CD14-positive monocyte (primary cell): Measurements from ENCODE around the gene APCDD1. TPM values are rescaled to one million over a fixed set of nuclear protein-coding genes. Genes with fewer than 3 reads are reported as not detected.

ENCODE experiments used
- DNase-seq, 3 donors: peaks; one replicate each; pipeline ENCODE4 v3.0.0-alpha.2; 2011 to 2022
- H2AFZ ChIP-seq: 2 replicates; pipeline ENCODE4 v1.6.0; 2012; ENCODE audit warnings: mild to moderate bottlenecking, low read depth, low read length, inconsistent platforms; ENCODE audit not compliant: insufficient read depth, poor library complexity, severe bottlenecking
- H3K27ac ChIP-seq, 2 donors: 1 replicate in 1 of 2; 2 replicates in 1 of 2; pipeline ENCODE4 v1.5.1; 2012 to 2013; ENCODE audit warnings: low read length in 2 of 2, control low read depth in 1 of 2, inconsistent platforms in 1 of 2, low read depth in 1 of 2, mild to moderate bottlenecking in 1 of 2
- H3K27me3 ChIP-seq, 2 donors: one replicate each; pipeline versions ENCODE4 v1.6.0 to v1.6.1; 2011 to 2013; ENCODE audit warnings: low read length in 2 of 2; ENCODE audit not compliant: control insufficient read depth in 2 of 2, insufficient read depth in 2 of 2
- H3K36me3 ChIP-seq, 2 donors: replicated peaks in 1 of 2; 1 replicate in 1 of 2; 2 replicates in 1 of 2; pipeline versions ENCODE4 v1.5.1 to v1.6.1; 2012 to 2013; ENCODE audit warnings: low read length in 2 of 2, control low read depth in 1 of 2, inconsistent platforms in 1 of 2, mild to moderate bottlenecking in 1 of 2; ENCODE audit not compliant: insufficient read depth in 2 of 2, control insufficient read depth in 1 of 2
- H3K4me1 ChIP-seq, 2 donors: 1 replicate in 1 of 2; 2 replicates in 1 of 2; pipeline versions ENCODE4 v1.5.1 to v1.6.1; 2012 to 2013; ENCODE audit warnings: low read length in 2 of 2, control low read depth in 1 of 2, inconsistent platforms in 1 of 2, mild to moderate bottlenecking in 1 of 2, moderate library complexity in 1 of 2; ENCODE audit not compliant: insufficient read depth in 2 of 2, control insufficient read depth in 1 of 2
- H3K4me2 ChIP-seq: replicated peaks from 2 replicates; pipeline ENCODE3; 2012; ENCODE audit warnings: low read length, moderate library complexity, mild to moderate bottlenecking; ENCODE audit not compliant: poor library complexity, severe bottlenecking; ENCODE audit errors: extremely low read depth
- H3K4me3 ChIP-seq, 3 experiments: fragments of 200-600 bp in 1 of 3; sonication (generic) in 1 of 3; replicated peaks in 1 of 3; 1 replicate in 2 of 3; 2 replicates in 1 of 3; pipeline ENCODE4 v1.5.1; 2011 to 2013; ENCODE audit warnings: low read length in 3 of 3, mild to moderate bottlenecking in 3 of 3, control low read depth in 2 of 3, low read depth in 2 of 3, inconsistent platforms in 1 of 3, moderate library complexity in 1 of 3
- H3K79me2 ChIP-seq: 2 replicates; pipeline ENCODE4 v1.6.0; 2012; ENCODE audit warnings: mild to moderate bottlenecking, control low read depth, inconsistent platforms, low read length, moderate library complexity; ENCODE audit not compliant: insufficient read depth
- H3K9ac ChIP-seq: 2 replicates; pipeline ENCODE4 v1.6.0; 2017; ENCODE audit warnings: low read length, mild to moderate bottlenecking; ENCODE audit not compliant: insufficient read depth, poor library complexity, severe bottlenecking
- H3K9me3 ChIP-seq, 2 donors: replicated peaks in 1 of 2; 1 replicate in 1 of 2; 2 replicates in 1 of 2; pipeline versions ENCODE4 v1.5.1 to v1.6.1; 2012 to 2013; ENCODE audit warnings: low read length in 2 of 2, control low read depth in 1 of 2; ENCODE audit not compliant: control insufficient read depth in 1 of 2, insufficient read depth in 1 of 2
- H4K20me1 ChIP-seq: 2 replicates; pipeline ENCODE4 v1.6.0; 2012; ENCODE audit warnings: mild to moderate bottlenecking, low read length, control low read depth, moderate library complexity; ENCODE audit not compliant: insufficient read depth
- H3K27ac Mint-ChIP-seq, 7 donors: one replicate each; pipeline ENCODE4 v1.8.0; 2020; ENCODE audit warnings: mild to moderate bottlenecking in 7 of 7, mixed read lengths in 7 of 7, moderate library complexity in 6 of 7, inconsistent platforms in 2 of 7
- H3K27me3 Mint-ChIP-seq, 3 donors: one replicate each; pipeline ENCODE4 v1.8.0; 2021 to 2022; ENCODE audit warnings: low read depth in 3 of 3, mild to moderate bottlenecking in 3 of 3, mixed read lengths in 3 of 3, moderate library complexity in 3 of 3, inconsistent platforms in 1 of 3
- H3K36me3 Mint-ChIP-seq, 2 donors: one replicate each; pipeline ENCODE4 v1.8.0; 2020; ENCODE audit warnings: mixed read lengths in 2 of 2, inconsistent platforms in 1 of 2, mild to moderate bottlenecking in 1 of 2
- H3K4me1 Mint-ChIP-seq: one replicate; pipeline ENCODE4 v1.8.0; 2020; ENCODE audit warnings: mild to moderate bottlenecking, mixed read lengths
- H3K4me3 Mint-ChIP-seq, 2 donors: one replicate each; pipeline ENCODE4 v1.8.0; 2020; ENCODE audit warnings: mild to moderate bottlenecking in 2 of 2, mixed read lengths in 2 of 2, moderate library complexity in 1 of 2
- H3K9me3 Mint-ChIP-seq, 7 donors: one replicate each; pipeline ENCODE4 v1.8.0; 2020 to 2022; ENCODE audit warnings: mixed read lengths in 7 of 7, mild to moderate bottlenecking in 6 of 7, moderate library complexity in 6 of 7, inconsistent platforms in 2 of 7
- WGBS: methylation state at CpG from one replicate; pipeline ENCODE4 v1.1.5; 2013; ENCODE audit warnings: missing lambda C conversion rate; ENCODE audit not compliant: insufficient coverage; 5-methylcytosine and 5-hydroxymethylcytosine counted together
- intact Hi-C, 2 donors: fragments of 100-400 bp; cut with micrococcal nuclease; formaldehyde crosslinking; loops; one replicate each; pipeline versions ENCODE4 v1.15.0 to v1.15.1; 2023
- polyA plus RNA-seq, 3 donors: library from polyadenylated mRNA; depleted of rRNA in 1 of 3; unstranded in 2 of 3; stranded (reverse) in 1 of 3; fragments of 300-500 nt in 2 of 3; fragments of >200 nt in 1 of 3; fragmentation: Illumina TruSeq in 2 of 3; gene quantifications; 1 replicate in 2 of 3; 2 replicates in 1 of 3; pipeline ENCODE4 v1.2.3, GENCODE V29; 2012 to 2021
- TF ChIP-seq, protein P1 (sequence below): fragments of 200-600 bp; IDR thresholded peaks from one replicate; pipeline ENCODE4 v1.8.0; 2022; ENCODE audit warnings: antibody characterized with exemption, mild to moderate bottlenecking

APCDD1 gene
- polyA plus RNA-seq, 3 donors, result 1.2 to 4.8 (median 1.6) TPM

GRCh38 chr18:10444314-10445006 lies 10.0 kb upstream of the APCDD1 start:
- H3K4me1 Mint-ChIP-seq, result peaks cover 12% of the 10 kb centered on the region
- Histone ChIP-seq H3K27me3 (peaks cover 0 to 3% of the 10 kb centered on the region in 2 donors), H3K27ac (no peak overlapping the region), H3K9ac (no peak overlapping the region), H2AFZ (no peak overlapping the region), H3K36me3 (no peaks in the 10 kb centered on the region), H3K4me2 (no peak overlapping the region), H3K4me3 (no peak overlapping the region), H3K9me3 (no peaks in the 10 kb centered on the region), H3K4me1 (no peaks in the 10 kb centered on the region), H4K20me1 (no peaks in the 10 kb centered on the region), H3K79me2 (no peaks in the 10 kb centered on the region)
- no peak overlapping the region for H3K4me3 Mint-ChIP-seq
- H3K36me3 Mint-ChIP-seq, result no peaks in the 10 kb centered on the region
- H3K9me3 Mint-ChIP-seq, result no peaks in the 10 kb centered on the region
- intact Hi-C loops, result no loop called here
- no CpG with 5 or more reads among the region's 9 CpGs for WGBS
- TF ChIP-seq, protein P1, sequence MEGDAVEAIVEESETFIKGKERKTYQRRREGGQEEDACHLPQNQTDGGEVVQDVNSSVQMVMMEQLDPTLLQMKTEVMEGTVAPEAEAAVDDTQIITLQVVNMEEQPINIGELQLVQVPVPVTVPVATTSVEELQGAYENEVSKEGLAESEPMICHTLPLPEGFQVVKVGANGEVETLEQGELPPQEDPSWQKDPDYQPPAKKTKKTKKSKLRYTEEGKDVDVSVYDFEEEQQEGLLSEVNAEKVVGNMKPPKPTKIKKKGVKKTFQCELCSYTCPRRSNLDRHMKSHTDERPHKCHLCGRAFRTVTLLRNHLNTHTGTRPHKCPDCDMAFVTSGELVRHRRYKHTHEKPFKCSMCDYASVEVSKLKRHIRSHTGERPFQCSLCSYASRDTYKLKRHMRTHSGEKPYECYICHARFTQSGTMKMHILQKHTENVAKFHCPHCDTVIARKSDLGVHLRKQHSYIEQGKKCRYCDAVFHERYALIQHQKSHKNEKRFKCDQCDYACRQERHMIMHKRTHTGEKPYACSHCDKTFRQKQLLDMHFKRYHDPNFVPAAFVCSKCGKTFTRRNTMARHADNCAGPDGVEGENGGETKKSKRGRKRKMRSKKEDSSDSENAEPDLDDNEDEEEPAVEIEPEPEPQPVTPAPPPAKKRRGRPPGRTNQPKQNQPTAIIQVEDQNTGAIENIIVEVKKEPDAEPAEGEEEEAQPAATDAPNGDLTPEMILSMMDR, result no peak
- DNase-seq, result no peak
- H3K27me3 Mint-ChIP-seq, result peaks cover 3 to 20% (median 15%) of the 10 kb centered on the region in 3 donors
- H3K27ac Mint-ChIP-seq, result no peak overlapping the region

DNA sequence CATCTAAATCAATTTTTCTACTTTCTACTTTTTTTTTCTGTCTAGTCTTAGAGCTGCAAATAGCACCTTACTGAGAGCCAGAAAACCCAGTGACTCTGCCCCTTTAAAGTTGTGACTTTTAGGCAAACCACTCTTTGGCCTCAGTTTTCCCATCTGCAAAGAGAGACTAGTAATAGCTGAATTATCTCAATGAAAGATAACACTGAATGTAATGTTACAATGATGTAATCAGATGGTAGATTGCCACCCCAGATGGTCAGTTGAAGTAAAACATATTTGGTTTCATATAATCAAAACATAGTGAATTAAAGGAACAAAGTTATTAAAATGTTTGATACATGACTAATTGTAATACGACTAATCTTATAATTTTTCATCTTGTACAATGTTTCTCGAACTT lies 5.0 kb upstream of the APCDD1 start:
- Histone ChIP-seq H3K4me3 (no peak overlapping the region), H3K36me3 (no peaks in the 10 kb centered on the region), H3K4me1 (no peaks in the 10 kb centered on the region), H3K27me3 (peaks cover 8 to 42% of the 10 kb centered on the region in 2 donors), H4K20me1 (no peaks in the 10 kb centered on the region), H3K9me3 (no peaks in the 10 kb centered on the region), H3K27ac (no peak overlapping the region), H3K79me2 (no peaks in the 10 kb centered on the region), H3K9ac (no peak overlapping the region), H3K4me2 (no peak overlapping the region), H2AFZ (no peak overlapping the region)
- intact Hi-C loops, result no loop called here
- Mint-ChIP-seq H3K4me1 (no peaks in the 10 kb centered on the region), H3K27ac (no peak overlapping the region), H3K4me3 (peak overlapping the region in 1 of 2 donors; percentile 5), H3K9me3 (peaks cover 0 to 5% (median 0%) of the 10 kb centered on the region in 7 donors), H3K27me3 (peaks cover 34 to 51% (median 36%) of the 10 kb centered on the region in 3 donors), H3K36me3 (no peaks in the 10 kb centered on the region)
- no peak for DNase-seq
- TF ChIP-seq, protein P1, result no peak
- no CpG with 5 or more reads among the region's 2 CpGs for WGBS
